ENCODE measurements around the gene LBR.

Gene LBR

DNA sequence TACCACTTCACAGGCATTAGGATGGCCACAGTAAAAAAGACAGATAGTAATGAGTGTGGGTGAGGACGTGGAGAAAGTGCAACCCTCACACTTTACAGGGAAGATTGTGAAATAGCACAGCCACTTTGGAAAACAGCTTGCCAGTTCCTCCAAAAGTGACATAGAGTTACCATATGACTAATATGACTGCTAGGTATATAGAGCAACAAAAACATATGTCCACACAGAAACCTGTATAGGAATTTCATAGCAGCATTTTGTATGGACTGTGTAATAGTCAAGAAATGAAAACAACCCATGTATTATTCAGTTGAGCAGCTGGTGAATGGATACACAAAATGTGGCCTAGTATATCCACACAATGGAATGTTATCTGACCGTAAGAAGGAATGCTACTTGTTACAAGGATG lies 30.4 kb upstream of the LBR start:
- DNase-seq: no peak
- no peak for TF ChIP-seq GATA1 (IDR thresholded peaks at IDR 0.05; ENCODE audit: low read depth, low read length)
- TF ChIP-seq POLR2A (IDR thresholded peaks at IDR 0.05; ENCODE audit: low read length): no peak

GRCh38 chr1:225454733-225455132 lies 26.9 kb upstream of the LBR start:
- TF ChIP-seq POLR2A (IDR thresholded peaks at IDR 0.05; ENCODE audit: low read length) (no peak), GATA1 (IDR thresholded peaks at IDR 0.05; ENCODE audit: low read depth, low read length) (no peak)

GRCh38 chr1:225453797-225454648 lies 26.2 kb upstream of the LBR start:
- no peak for DNase-seq
- TF ChIP-seq POLR2A (IDR thresholded peaks at IDR 0.05; ENCODE audit: low read length): no peak
- no peak for TF ChIP-seq GATA1 (IDR thresholded peaks at IDR 0.05; ENCODE audit: low read depth, low read length)

More at GRCh38 chr1:225454733-225455132, 26.9 kb upstream of the LBR start:
- DNase-seq: no peak

- TF ChIP-seq POLR2A (IDR thresholded peaks at IDR 0.05; ENCODE audit: low read length) (no peak), GATA1 (IDR thresholded peaks at IDR 0.05; ENCODE audit: low read depth, low read length) (no peak)
- no peak for DNase-seq
Observed at GRCh38 chr1:225451840-225452515, 24.1 kb upstream of the LBR start.

DNA sequence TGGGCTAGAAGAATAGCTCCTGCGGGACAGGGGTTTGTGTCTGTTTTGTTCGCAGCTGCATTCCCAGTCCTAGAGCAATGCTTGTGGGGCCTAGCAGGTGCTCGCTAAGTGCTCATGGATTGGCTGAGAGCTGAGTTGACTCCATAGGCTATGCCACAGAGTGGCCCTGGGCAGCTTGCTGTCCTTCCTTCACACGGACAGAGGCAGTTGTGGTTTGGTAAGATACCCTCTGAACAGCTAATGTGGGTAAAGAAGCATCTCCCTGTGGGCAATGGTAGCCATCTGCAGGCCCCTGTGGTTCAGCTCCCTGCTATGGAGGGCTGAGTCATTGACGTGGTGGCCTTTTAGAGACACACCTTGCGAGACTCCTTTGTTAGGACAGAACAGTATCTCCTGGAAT lies 23.5 kb upstream of the LBR start:
- DNase-seq: no peak
- TF ChIP-seq POLR2A (IDR thresholded peaks at IDR 0.05; ENCODE audit: low read length) (no peak), GATA1 (IDR thresholded peaks at IDR 0.05; ENCODE audit: low read depth, low read length) (no peak)

GRCh38 chr1:225450491-225451191 lies 22.8 kb upstream of the LBR start:
- no peak for DNase-seq

DNA sequence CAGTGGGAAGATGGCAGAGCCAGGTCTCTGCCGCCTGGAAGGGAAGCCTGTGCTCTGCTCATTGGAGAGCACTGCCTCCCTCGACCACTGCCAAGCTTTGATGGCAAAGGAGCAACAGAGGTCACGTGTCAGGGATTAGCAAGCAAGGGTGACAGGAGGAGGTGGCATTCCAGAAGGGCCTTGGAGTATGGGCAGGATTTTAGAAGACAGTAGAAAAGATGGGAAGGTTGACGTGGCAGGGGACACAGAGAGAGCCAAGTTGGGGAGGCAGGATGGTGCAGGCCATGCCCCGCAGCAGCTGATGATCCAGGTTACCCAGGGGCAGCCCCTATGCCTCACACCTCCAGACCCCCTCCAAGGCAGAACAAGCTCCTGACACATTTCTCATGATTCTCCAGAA lies 21.9 kb upstream of the LBR start:
- no peak for DNase-seq
- no peak for TF ChIP-seq GATA1 (IDR thresholded peaks at IDR 0.05; ENCODE audit: low read depth, low read length)
- no peak for TF ChIP-seq POLR2A (IDR thresholded peaks at IDR 0.05; ENCODE audit: low read length)

More at GRCh38 chr1:225450491-225451191, 22.8 kb upstream of the LBR start:
- no peak for TF ChIP-seq POLR2A (IDR thresholded peaks at IDR 0.05; ENCODE audit: low read length)
- no peak for TF ChIP-seq GATA1 (IDR thresholded peaks at IDR 0.05; ENCODE audit: low read depth, low read length)

DNA sequence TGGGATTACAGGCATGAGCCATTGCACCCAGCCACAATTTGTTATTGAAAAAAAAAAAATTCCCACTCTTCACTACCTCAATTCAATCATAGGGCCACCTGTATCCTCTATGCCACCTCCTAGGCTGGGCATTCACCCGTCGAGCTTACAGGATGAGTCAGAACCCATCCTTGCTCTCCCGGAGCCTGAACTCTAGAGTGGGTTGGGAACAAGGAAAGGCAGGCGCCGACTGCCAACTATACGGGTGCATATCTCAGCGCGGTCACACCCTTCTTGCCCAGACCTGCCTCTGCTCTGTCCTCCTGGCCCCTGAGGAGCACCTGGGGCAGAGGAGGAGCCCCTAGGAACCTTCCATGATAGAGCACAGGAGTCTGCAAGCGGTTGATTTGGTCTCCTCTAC lies 21.4 kb upstream of the LBR start:
- no peak for DNase-seq
- TF ChIP-seq GATA1 (IDR thresholded peaks at IDR 0.05; ENCODE audit: low read depth, low read length) (no peak), POLR2A (IDR thresholded peaks at IDR 0.05; ENCODE audit: low read length) (no peak)

GRCh38 chr1:225448146-225448805 lies 20.4 kb upstream of the LBR start:
- DNase-seq: no peak
- TF ChIP-seq GATA1 (IDR thresholded peaks at IDR 0.05; ENCODE audit: low read depth, low read length) (no peak), POLR2A (IDR thresholded peaks at IDR 0.05; ENCODE audit: low read length) (no peak)

GRCh38 chr1:225447650-225448089 lies 19.8 kb upstream of the LBR start:
- no peak for DNase-seq
- TF ChIP-seq POLR2A (IDR thresholded peaks at IDR 0.05; ENCODE audit: low read length) (no peak), GATA1 (IDR thresholded peaks at IDR 0.05; ENCODE audit: low read depth, low read length) (no peak)

DNA sequence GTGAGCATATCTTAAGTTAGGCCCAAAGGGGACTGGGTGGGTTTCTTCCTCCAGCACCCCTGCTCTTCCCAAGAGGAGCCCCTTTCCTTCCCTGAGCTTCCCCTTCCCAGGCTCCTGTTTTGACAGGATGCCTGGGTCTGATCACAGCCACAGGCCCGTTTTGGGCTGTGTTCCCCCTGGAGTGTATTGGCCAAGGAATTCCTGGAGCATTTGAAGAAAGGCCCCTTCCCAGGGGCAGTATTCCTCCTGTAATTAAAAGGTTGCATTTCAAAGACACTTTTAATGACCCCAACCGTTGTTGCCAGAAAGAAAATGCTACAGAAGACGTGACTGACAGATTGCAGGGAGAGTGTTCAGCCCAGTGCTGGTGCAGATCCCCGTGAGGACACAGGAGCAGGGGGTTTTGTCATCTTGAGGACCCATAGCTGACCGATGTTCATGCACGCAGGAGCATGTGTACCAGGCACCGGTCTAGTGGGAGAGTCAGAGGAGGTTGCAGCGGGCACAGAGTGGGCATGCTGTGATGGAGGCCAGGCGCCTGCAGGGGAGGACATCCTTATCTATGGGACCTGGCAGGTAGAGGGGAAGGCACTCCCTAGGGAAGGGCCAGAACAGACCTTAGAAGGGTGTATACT lies 19.3 kb upstream of the LBR start:
- TF ChIP-seq POLR2A (IDR thresholded peaks at IDR 0.05; ENCODE audit: low read length): no peak
- no peak for TF ChIP-seq GATA1 (IDR thresholded peaks at IDR 0.05; ENCODE audit: low read depth, low read length)
- DNase-seq: no peak

GRCh38 chr1:225446595-225446960 lies 18.7 kb upstream of the LBR start:
- no peak for TF ChIP-seq POLR2A (IDR thresholded peaks at IDR 0.05; ENCODE audit: low read length)
- no peak for TF ChIP-seq GATA1 (IDR thresholded peaks at IDR 0.05; ENCODE audit: low read depth, low read length)
- DNase-seq: no peak

Data from erythroblast (primary cell).